Adrenal gland (tissue), 5 donors: ENCODE data around the gene MTUS2.

Experiments
- POLR2A ChIP-seq, 2 donors: fragments of 450-650 bp; IDR thresholded peaks; one replicate each; pipeline ENCODE4 v1.6.1; 2017; ENCODE audit warnings: antibody characterized with exemption in 2 of 2, mild to moderate bottlenecking in 2 of 2, moderate library complexity in 1 of 2
- TF ChIP-seq, protein P1 (sequence below), 6 experiments: fragments of 450-650 bp in 4 of 6; fragments of 200-600 bp in 2 of 6; sonication (generic) in 1 of 6; IDR thresholded peaks; 1 replicate in 5 of 6; 2 replicates in 1 of 6; pipeline versions ENCODE4 v1.5.1 to v1.8.0; 2016 to 2021; ENCODE audit warnings: antibody characterized with exemption in 6 of 6, mild to moderate bottlenecking in 2 of 6, moderate library complexity in 1 of 6
- donor health status: DM: no; HTN: no; CAD: no.

DNA sequence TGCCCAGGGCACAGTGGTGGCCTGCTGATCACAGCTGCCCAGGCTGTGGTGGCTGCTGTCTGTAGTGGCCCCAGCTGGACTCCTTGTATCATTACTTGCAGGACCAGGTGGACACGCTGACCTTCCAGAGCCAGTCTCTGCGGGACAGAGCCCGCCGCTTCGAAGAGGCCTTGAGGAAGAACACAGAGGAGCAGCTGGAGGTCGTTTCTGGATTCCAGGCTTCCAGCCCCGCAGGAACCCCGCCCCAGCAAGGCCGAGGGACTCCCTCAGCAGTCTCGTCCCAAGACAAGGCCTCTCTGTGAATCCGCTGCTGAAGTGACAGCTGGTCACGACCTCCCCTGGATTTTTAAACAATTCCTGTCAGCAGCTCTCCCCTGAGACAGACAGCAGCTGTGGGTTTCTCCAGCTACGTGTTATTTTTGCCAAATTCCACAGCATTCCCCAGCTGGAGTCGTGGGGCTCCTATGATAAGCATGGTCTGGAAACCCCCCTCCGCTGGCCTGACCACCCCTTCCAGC, 677.1 kb downstream of the MTUS2 start:
- TF ChIP-seq, protein P1, sequence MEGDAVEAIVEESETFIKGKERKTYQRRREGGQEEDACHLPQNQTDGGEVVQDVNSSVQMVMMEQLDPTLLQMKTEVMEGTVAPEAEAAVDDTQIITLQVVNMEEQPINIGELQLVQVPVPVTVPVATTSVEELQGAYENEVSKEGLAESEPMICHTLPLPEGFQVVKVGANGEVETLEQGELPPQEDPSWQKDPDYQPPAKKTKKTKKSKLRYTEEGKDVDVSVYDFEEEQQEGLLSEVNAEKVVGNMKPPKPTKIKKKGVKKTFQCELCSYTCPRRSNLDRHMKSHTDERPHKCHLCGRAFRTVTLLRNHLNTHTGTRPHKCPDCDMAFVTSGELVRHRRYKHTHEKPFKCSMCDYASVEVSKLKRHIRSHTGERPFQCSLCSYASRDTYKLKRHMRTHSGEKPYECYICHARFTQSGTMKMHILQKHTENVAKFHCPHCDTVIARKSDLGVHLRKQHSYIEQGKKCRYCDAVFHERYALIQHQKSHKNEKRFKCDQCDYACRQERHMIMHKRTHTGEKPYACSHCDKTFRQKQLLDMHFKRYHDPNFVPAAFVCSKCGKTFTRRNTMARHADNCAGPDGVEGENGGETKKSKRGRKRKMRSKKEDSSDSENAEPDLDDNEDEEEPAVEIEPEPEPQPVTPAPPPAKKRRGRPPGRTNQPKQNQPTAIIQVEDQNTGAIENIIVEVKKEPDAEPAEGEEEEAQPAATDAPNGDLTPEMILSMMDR (IDR thresholded peaks at IDR 0.05) = no peak
- TF ChIP-seq POLR2A (IDR thresholded peaks at IDR 0.05) = no peak
